Adrenal gland (tissue), 12 donors: ENCODE data around the gene SFT2D1. TPM values are rescaled to one million over a fixed set of nuclear protein-coding genes. Genes with fewer than 3 reads are reported as not detected.

Experiments
- DNase-seq, 7 donors: peaks; one replicate each; pipeline ENCODE4 v3.0.0-alpha.2; 2019 to 2020
- H3K27ac ChIP-seq, 5 donors: fragments of 200-600 bp; sonication (generic) in 4 of 5; 1 replicate in 3 of 5; 2 replicates in 2 of 5; pipeline versions ENCODE4 v1.5.1 to v1.8.0; 2016 to 2020; ENCODE audit warnings: mild to moderate bottlenecking in 1 of 5
- H3K27me3 ChIP-seq: fragments of 200-600 bp; 2 replicates; pipeline ENCODE4 v1.8.0; 2021
- H3K36me3 ChIP-seq, 2 donors: fragments of 200-600 bp; replicated peaks in 1 of 2; 1 replicate in 1 of 2; 2 replicates in 1 of 2; pipeline versions ENCODE4 v1.5.1 to v1.8.0; 2018 to 2022
- H3K4me1 ChIP-seq, 2 donors: fragments of 200-600 bp; replicated peaks in 1 of 2; 1 replicate in 1 of 2; 2 replicates in 1 of 2; pipeline versions ENCODE4 v1.5.1 to v1.8.0; 2018 to 2021
- H3K4me3 ChIP-seq, 4 donors: fragments of 200-600 bp; sonication (generic) in 3 of 4; one replicate each; pipeline ENCODE4 v1.5.1; 2016 to 2018
- H3K9me3 ChIP-seq, 3 donors: fragments of 200-600 bp; sonication (generic) in 1 of 3; replicated peaks in 1 of 3; 1 replicate in 2 of 3; 2 replicates in 1 of 3; pipeline versions ENCODE4 v1.5.1 to v1.8.0; 2016 to 2021
- POLR2A ChIP-seq, 2 donors: fragments of 450-650 bp; IDR thresholded peaks; one replicate each; pipeline ENCODE4 v1.6.1; 2017; ENCODE audit warnings: antibody characterized with exemption in 2 of 2, mild to moderate bottlenecking in 2 of 2, moderate library complexity in 1 of 2
- WGBS, 4 donors: extraction: QIAGEN DNeasy Blood & Tissue Kit in 2 of 4; methylation state at CpG; one replicate each; pipeline versions ENCODE4 v1.1.5 to v1.1.7; 2013 to 2017; 5-methylcytosine and 5-hydroxymethylcytosine counted together
- intact Hi-C, 2 donors: fragments of 100-400 bp; cut with DNase I; formaldehyde crosslinking; loops; one replicate each; pipeline versions ENCODE4 v1.14.1 to v1.15.0; 2022 to 2023
- polyA plus RNA-seq, 3 donors: library from polyadenylated mRNA; stranded (reverse); fragments of 200-250 nt in 2 of 3; fragments of 350-450 nt in 1 of 3; fragmentation: Illumina TruSeq in 1 of 3; extraction: RNeasy Lipid Tissue Mini Kit (QIAGEN cat#74804) in 1 of 3; gene quantifications; one replicate each; pipeline ENCODE4 v1.2.3, GENCODE V29; 2013 to 2014
- total RNA-seq, 9 donors: library from RNA; depleted of rRNA in 4 of 9; stranded (reverse); fragments of >200 nt in 4 of 9; fragments of 120-200 nt in 1 of 9; fragmentation: NEBNext Ultra II Directional in 1 of 9; extraction: Animal tissue kit (Norgen Biotek cat#: 25700) in 1 of 9; gene quantifications; one replicate each; pipeline versions ENCODE4 v1.1.0 to v1.2.4, GENCODE V29; 2013 to 2023
- TF ChIP-seq, protein P1 (sequence below), 6 experiments: fragments of 450-650 bp in 4 of 6; fragments of 200-600 bp in 2 of 6; sonication (generic) in 1 of 6; IDR thresholded peaks; 1 replicate in 5 of 6; 2 replicates in 1 of 6; pipeline versions ENCODE4 v1.5.1 to v1.8.0; 2016 to 2021; ENCODE audit warnings: antibody characterized with exemption in 6 of 6, mild to moderate bottlenecking in 2 of 6, moderate library complexity in 1 of 6
- donor health status: healthy with polysubstance abuse.
- donor health status: Bipolar disorder and iron deficiency.
- donor health status: DM: yes; HTN: yes; CAD: no.
- donor health status: DM: no; HTN: no; CAD: no.
- donor health status: DM: no; HTN: no; CAD: no.
- donor health status: DM: yes; HTN: yes; CAD: no.

Gene SFT2D1
- total and polyA plus RNA-seq, 12 donors, result 32.6 to 68.0 (median 46.2) TPM

DNA sequence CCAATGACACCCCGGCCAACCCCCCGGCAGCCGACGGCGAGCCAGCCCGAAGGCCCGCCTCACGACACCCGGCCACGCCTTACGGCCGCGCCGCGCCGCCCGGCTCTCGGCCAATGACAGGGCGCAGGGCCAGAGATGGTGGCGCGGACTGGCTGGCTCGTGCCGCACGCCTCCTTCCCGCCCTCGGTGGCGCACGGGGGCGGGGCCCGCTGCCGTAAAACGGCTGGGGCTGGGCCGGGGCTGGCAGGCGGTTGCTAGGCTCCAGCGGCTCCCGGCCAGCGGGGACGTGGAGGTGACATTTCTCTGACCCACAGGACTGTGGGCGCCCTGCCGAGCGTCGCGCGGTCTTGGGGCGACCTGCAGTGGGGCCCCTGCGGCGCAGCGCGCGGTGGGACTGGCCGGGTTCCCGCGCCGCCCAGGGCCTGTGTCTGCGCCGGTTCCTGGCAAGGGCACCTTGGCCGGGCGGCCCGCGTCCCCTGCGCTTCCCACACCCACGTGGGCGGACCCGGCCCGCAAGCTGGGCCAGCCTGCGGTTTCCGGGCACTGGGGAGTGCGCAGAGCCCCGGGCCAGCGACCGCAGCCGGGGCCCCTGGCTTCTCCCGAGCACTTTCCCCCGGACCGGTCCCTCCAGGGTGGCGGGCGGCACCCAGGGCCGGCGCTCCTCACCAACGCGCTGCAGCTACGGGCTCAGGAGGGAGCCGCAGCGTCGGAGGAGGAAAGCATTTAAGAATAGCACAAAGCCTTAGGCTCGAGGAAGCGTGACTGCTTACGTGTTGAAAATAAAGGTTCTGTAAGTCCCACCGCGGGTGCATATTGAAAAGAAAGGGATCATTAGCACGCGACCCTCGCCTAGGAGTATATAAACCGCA lies 40.8 kb upstream of the SFT2D1 start, which contains the start of gene MPC1:
Gene MPC1, minus strand, starts transcription at position 8 of the 869 bp plus-strand sequence. CDS start 64 bp downstream, outside the sequence.
- H3K27me3 ChIP-seq, result no peaks in the 10 kb centered on the region
- intact Hi-C loops, result loop anchor here in 1 of 2 donors (5.0 kb wide), 1 partner anchor 106 kb away; no protein-coding TSS in a partner anchor
- peaks cover 6 to 20% of the 10 kb centered on the region in 2 donors for H3K4me1 ChIP-seq
- no peaks in the 10 kb centered on the region for H3K9me3 ChIP-seq
- no peaks in the 10 kb centered on the region for H3K36me3 ChIP-seq
- peak within 1 kb of the TSS; percentile 72 to 94 (median 81) for H3K4me3 ChIP-seq
- TF ChIP-seq, protein P1, sequence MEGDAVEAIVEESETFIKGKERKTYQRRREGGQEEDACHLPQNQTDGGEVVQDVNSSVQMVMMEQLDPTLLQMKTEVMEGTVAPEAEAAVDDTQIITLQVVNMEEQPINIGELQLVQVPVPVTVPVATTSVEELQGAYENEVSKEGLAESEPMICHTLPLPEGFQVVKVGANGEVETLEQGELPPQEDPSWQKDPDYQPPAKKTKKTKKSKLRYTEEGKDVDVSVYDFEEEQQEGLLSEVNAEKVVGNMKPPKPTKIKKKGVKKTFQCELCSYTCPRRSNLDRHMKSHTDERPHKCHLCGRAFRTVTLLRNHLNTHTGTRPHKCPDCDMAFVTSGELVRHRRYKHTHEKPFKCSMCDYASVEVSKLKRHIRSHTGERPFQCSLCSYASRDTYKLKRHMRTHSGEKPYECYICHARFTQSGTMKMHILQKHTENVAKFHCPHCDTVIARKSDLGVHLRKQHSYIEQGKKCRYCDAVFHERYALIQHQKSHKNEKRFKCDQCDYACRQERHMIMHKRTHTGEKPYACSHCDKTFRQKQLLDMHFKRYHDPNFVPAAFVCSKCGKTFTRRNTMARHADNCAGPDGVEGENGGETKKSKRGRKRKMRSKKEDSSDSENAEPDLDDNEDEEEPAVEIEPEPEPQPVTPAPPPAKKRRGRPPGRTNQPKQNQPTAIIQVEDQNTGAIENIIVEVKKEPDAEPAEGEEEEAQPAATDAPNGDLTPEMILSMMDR (IDR thresholded peaks at IDR 0.05), result no peak
- TF ChIP-seq POLR2A (IDR thresholded peaks at IDR 0.05), result peak; percentile 22 to 74
- WGBS, 4 donors, result 0% methylated on average over 14 to 94 of the region's 94 CpGs; no CpG with 5 or more reads in 1 of the 4 donors
- peak within 1 kb of the TSS; percentile 70 to 96 (median 91) for H3K27ac ChIP-seq
- DNase-seq, result peak; percentile 96 to 98 (median 96)

DNA sequence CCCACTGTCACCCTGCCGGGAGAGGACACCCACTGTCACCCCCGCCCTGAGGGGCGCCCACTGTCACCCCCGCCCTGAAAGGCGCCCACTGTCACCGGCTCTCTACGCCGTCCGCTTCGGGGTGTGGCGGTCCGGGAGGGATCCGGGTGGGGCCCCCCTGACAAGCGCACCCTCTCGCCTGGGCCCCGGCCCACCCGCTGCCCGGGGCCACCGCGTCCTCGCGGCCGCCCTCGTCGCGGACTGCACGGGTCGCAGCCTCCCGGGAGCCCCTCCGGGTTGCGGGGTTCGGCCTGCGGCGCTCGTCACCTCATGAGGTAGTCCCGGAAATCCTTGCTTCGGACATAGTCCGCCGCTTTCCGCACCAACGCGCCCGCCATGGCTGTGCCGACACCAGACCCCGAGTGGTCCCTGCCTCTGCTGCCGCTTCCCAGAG lies 40.2 kb upstream of the SFT2D1 start:
- 0% methylated on average over 2 to 46 of the region's 46 CpGs; no CpG with 5 or more reads in 1 of the 4 donors for WGBS, 4 donors
- Histone ChIP-seq H3K27me3 (no peaks in the 10 kb centered on the region), H3K9me3 (no peaks in the 10 kb centered on the region), H3K4me3 (peak overlapping the region; percentile 27 to 94 (median 81)), H3K4me1 (peaks cover 6 to 20% of the 10 kb centered on the region in 2 donors), H3K27ac (peak overlapping the region; percentile 70 to 96 (median 91)), H3K36me3 (no peaks in the 10 kb centered on the region)
- DNase-seq, result peak in 2 of 7 donors; percentile 17 to 47
- TF ChIP-seq, protein P1 (IDR thresholded peaks at IDR 0.05), result peak in 1 of 6 experiments; percentile 6
- peak; percentile 36 to 83 for TF ChIP-seq POLR2A (IDR thresholded peaks at IDR 0.05)
- intact Hi-C loops, result loop anchor here in 1 of 2 donors (5.0 kb wide), 1 partner anchor 105 kb away; no protein-coding TSS in a partner anchor

DNA sequence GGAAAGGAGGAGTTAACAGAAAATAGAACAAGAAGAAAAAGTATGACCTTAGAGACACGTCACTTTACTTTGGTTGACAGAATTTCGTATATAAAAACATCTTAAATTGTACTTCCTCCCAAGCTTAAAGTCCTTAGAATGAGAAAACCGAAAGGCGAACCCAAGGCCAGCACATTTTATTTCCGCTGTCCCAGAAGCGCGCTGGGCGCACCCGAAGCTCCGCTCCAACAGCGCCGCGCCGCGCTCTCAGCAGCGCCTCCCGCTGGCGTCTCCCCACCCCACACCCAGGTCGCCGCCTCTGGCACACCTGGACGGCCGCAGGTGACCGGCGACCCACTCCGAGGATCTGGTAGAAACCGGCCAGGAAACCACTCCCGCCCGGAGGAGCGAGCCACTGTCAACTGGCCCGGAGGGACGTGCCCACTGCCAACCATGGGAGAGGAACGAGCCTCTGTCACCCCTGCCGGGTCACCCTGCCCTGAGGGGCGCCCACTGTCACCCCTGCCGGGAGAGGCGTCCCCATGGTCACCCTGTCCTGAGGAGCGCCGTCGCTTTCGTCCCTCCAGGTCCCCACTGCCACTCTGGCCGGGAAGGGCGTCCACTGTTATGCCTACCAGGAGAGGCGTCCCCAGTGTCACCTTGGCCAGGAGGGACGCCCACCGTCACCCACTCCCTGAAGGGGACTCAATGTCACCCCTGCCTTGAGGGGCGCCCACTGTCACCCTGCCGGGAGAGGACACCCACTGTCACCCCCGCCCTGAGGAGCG lies 39.6 kb upstream of the SFT2D1 start:
- WGBS, 4 donors, result 0 to 1% (median 1%) methylated on average over 10 to 49 of the region's 49 CpGs
- Histone ChIP-seq H3K27ac (peak overlapping the region in 4 of 5 donors; percentile 86 to 96 (median 94)), H3K36me3 (no peaks in the 10 kb centered on the region), H3K27me3 (no peaks in the 10 kb centered on the region), H3K9me3 (no peaks in the 10 kb centered on the region), H3K4me1 (peaks cover 6 to 20% of the 10 kb centered on the region in 2 donors), H3K4me3 (peak overlapping the region; percentile 27 to 94 (median 81))
- intact Hi-C loops, result loop anchor here in 1 of 2 donors (5.0 kb wide), 1 partner anchor 105 kb away; no protein-coding TSS in a partner anchor
- DNase-seq, result peak; percentile 56 to 84 (median 73)
- TF ChIP-seq POLR2A (IDR thresholded peaks at IDR 0.05), result peak in 1 of 2 donors; percentile 48
- TF ChIP-seq, protein P1 (IDR thresholded peaks at IDR 0.05), result peak; percentile 59 to 78 (median 72)
